Vagina (tissue), 2 donors: ENCODE measurements around the gene NOXA1.

Experiments
- CTCF ChIP-seq, 3 experiments: fragments of 450-650 bp in 2 of 3; fragments of 200-600 bp in 1 of 3; sonication (generic) in 1 of 3; IDR thresholded peaks; one replicate each; pipeline ENCODE4 v1.5.1; 2017 to 2019; ENCODE audit warnings: antibody characterized with exemption in 3 of 3, mild to moderate bottlenecking in 2 of 3, moderate library complexity in 2 of 3
- POLR2A ChIP-seq, 2 donors: fragments of 450-650 bp; IDR thresholded peaks; one replicate each; pipeline ENCODE4 v1.6.1; 2017; ENCODE audit warnings: antibody characterized with exemption in 2 of 2, mild to moderate bottlenecking in 2 of 2, moderate library complexity in 2 of 2

GRCh38 chr9:137463931-137464290 is 40.7 kb downstream of the NOXA1 start:
- TF ChIP-seq CTCF (IDR thresholded peaks at IDR 0.05): no peak
- no peak for TF ChIP-seq POLR2A (IDR thresholded peaks at IDR 0.05)
